ENCODE results near the gene UCN2.

GRCh38 chr3:48584836-48585235 lies 21.3 kb upstream of the UCN2 start:
- TF ChIP-seq POLR2A (IDR thresholded peaks at IDR 0.05; ENCODE audit: low read depth, low read length) = no peak
- TF ChIP-seq SPI1 (IDR thresholded peaks at IDR 0.05; ENCODE audit: low read depth, low read length) = no peak
- no peak for TF ChIP-seq TAF1 (IDR thresholded peaks at IDR 0.05; ENCODE audit: low read depth, low read length)
- TF ChIP-seq POLR2AphosphoS5 (IDR thresholded peaks at IDR 0.05; ENCODE audit: low read depth, low read length) = no peak

Measured in GM12891 (cell line).